Measurements from ENCODE around the gene AKAP5.

AKAP5 gene

GRCh38 chr14:64474041-64474440 lies 8.7 kb downstream of the AKAP5 start:
- no peaks in the 10 kb centered on the region for H3K36me3 ChIP-seq (ENCODE audit: low read length)
- H3K9me2 ChIP-seq (replicated peaks; ENCODE audit: insufficient read depth, low read length), result no peaks in the 10 kb centered on the region
- no peaks in the 10 kb centered on the region for H4K20me1 ChIP-seq (ENCODE audit: low read depth, low read length)
- no peaks in the 10 kb centered on the region for H3K27me3 ChIP-seq (ENCODE audit: low read length)
- no peak overlapping the region for H3K27ac ChIP-seq (ENCODE audit: low read depth, low read length)
- no peak overlapping the region for H3K9ac ChIP-seq (ENCODE audit: low read length)
- TF ChIP-seq CTCF (IDR thresholded peaks at IDR 0.05; ENCODE audit: insufficient read depth, low read length, poor library complexity, severe bottlenecking) (no peak), EZH2phosphoT487 (conservative IDR thresholded peaks at IDR 0.05; ENCODE audit: low read length) (no peak)
- peaks cover 26% of the 10 kb centered on the region for H3F3A ChIP-seq (ENCODE audit: insufficient read depth)
- H3K4me2 ChIP-seq (ENCODE audit: low read depth, low read length, poor library complexity, severe bottlenecking), result no peak overlapping the region
- 0 out of 2 replicates have a peak, but pooled peaks cover 4% of the 10 kb centered on the region for H3K79me2 ChIP-seq (ENCODE audit: insufficient read depth, low read length)
- H3K9me3 ChIP-seq (ENCODE audit: insufficient read depth, low read length), result no peaks in the 10 kb centered on the region
- H2AFZ ChIP-seq (ENCODE audit: low read depth, low read length, severe bottlenecking), result no peak overlapping the region
- no peak overlapping the region for H3K4me3 ChIP-seq (ENCODE audit: insufficient read depth, low read length, poor library complexity, severe bottlenecking)

- H3K9ac ChIP-seq (ENCODE audit: low read length), result no peak overlapping the region
- H3K4me2 ChIP-seq (ENCODE audit: low read depth, low read length, poor library complexity, severe bottlenecking), result no peak overlapping the region
- H3F3A ChIP-seq (ENCODE audit: insufficient read depth), result peaks cover 27% of the 10 kb centered on the region
- H4K20me1 ChIP-seq (ENCODE audit: low read depth, low read length), result no peaks in the 10 kb centered on the region
- no peaks in the 10 kb centered on the region for H3K27me3 ChIP-seq (ENCODE audit: low read length)
- no peaks in the 10 kb centered on the region for H3K36me3 ChIP-seq (ENCODE audit: low read length)
- no peak overlapping the region for H3K4me3 ChIP-seq (ENCODE audit: insufficient read depth, low read length, poor library complexity, severe bottlenecking)
- H3K9me3 ChIP-seq (ENCODE audit: insufficient read depth, low read length), result no peaks in the 10 kb centered on the region
- TF ChIP-seq CTCF (IDR thresholded peaks at IDR 0.05; ENCODE audit: insufficient read depth, low read length, poor library complexity, severe bottlenecking) (no peak), EZH2phosphoT487 (conservative IDR thresholded peaks at IDR 0.05; ENCODE audit: low read length) (no peak)
- no peak overlapping the region for H3K27ac ChIP-seq (ENCODE audit: low read depth, low read length)
- H2AFZ ChIP-seq (ENCODE audit: low read depth, low read length, severe bottlenecking), result no peak overlapping the region
- 0 out of 2 replicates have a peak, but pooled peaks cover 4% of the 10 kb centered on the region for H3K79me2 ChIP-seq (ENCODE audit: insufficient read depth, low read length)
- no peaks in the 10 kb centered on the region for H3K9me2 ChIP-seq (replicated peaks; ENCODE audit: insufficient read depth, low read length)
Observed at GRCh38 chr14:64474698-64475097, 9.4 kb downstream of the AKAP5 start.

GRCh38 chr14:64475585-64476273 lies 10.4 kb downstream of the AKAP5 start:
- Histone ChIP-seq H3K27me3 (ENCODE audit: low read length) (no peaks in the 10 kb centered on the region), H3K9ac (ENCODE audit: low read length) (no peak overlapping the region), H3K4me2 (ENCODE audit: low read depth, low read length, poor library complexity, severe bottlenecking) (no peak overlapping the region), H4K20me1 (ENCODE audit: low read depth, low read length) (no peaks in the 10 kb centered on the region), H3K27ac (ENCODE audit: low read depth, low read length) (no peak overlapping the region), H3K4me3 (ENCODE audit: insufficient read depth, low read length, poor library complexity, severe bottlenecking) (no peak overlapping the region), H2AFZ (ENCODE audit: low read depth, low read length, severe bottlenecking) (no peak overlapping the region), H3K9me2 (replicated peaks; ENCODE audit: insufficient read depth, low read length) (no peaks in the 10 kb centered on the region), H3K79me2 (ENCODE audit: insufficient read depth, low read length) (0 out of 2 replicates have a peak, but pooled peaks cover 4% of the 10 kb centered on the region), H3K9me3 (ENCODE audit: insufficient read depth, low read length) (no peaks in the 10 kb centered on the region), H3K36me3 (ENCODE audit: low read length) (no peaks in the 10 kb centered on the region), H3F3A (ENCODE audit: insufficient read depth) (peaks cover 26% of the 10 kb centered on the region)
- TF ChIP-seq EZH2phosphoT487 (conservative IDR thresholded peaks at IDR 0.05; ENCODE audit: low read length) (no peak), CTCF (IDR thresholded peaks at IDR 0.05; ENCODE audit: insufficient read depth, low read length, poor library complexity, severe bottlenecking) (no peak)
